ENCODE measurements around the gene MZB1. TPM values are rescaled to one million over a fixed set of nuclear protein-coding genes. Genes with fewer than 3 reads are reported as not detected.

MZB1 gene
- total RNA-seq, 1 donor from 2014 or later = 0.38 TPM

DNA sequence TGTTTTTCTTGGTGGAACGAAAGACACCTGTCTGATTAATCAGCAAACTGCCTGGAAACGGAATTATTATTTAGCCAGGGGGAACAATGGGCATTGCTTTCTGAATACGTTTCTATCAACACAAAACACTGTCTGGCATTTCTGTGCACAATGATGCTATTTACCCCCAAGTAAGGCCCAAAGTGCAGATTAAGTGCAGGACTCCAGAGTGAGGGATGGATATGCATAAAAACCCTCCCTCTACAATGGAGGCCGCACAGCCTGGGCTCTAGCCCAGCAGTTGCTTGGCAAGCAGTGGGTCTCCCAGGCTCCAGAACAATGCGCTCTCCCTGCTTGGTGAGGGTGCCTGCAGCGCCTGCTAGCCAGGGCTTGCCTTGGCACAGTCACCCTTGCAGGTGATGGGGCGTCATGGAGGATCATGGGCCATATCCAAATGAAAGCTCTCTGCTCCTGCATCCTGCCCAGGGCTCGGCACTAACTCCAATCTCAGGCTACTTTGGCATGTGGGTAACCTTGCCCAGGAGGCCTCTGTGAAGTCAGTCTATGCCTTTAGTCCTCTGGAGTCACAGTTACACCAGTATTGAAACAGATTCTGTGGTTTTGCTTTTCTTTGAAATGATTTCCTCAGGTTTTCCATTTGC is 25.6 kb upstream of the MZB1 start:
- Mint-ChIP-seq H3K27me3 (ENCODE audit: unreplicated experiment) (no peaks in the 10 kb centered on the region), H3K4me3 (ENCODE audit: unreplicated experiment) (no peak overlapping the region), H3K36me3 (ENCODE audit: low read depth, unreplicated experiment) (peaks cover 53% of the 10 kb centered on the region), H3K27ac (ENCODE audit: unreplicated experiment) (no peak overlapping the region), H3K9me3 (ENCODE audit: unreplicated experiment) (no peaks in the 10 kb centered on the region), H3K4me1 (ENCODE audit: unreplicated experiment) (peaks cover 18% of the 10 kb centered on the region)
- DNase-seq (ENCODE audit: low spot score) = no peak
- TF ChIP-seq, protein P1, sequence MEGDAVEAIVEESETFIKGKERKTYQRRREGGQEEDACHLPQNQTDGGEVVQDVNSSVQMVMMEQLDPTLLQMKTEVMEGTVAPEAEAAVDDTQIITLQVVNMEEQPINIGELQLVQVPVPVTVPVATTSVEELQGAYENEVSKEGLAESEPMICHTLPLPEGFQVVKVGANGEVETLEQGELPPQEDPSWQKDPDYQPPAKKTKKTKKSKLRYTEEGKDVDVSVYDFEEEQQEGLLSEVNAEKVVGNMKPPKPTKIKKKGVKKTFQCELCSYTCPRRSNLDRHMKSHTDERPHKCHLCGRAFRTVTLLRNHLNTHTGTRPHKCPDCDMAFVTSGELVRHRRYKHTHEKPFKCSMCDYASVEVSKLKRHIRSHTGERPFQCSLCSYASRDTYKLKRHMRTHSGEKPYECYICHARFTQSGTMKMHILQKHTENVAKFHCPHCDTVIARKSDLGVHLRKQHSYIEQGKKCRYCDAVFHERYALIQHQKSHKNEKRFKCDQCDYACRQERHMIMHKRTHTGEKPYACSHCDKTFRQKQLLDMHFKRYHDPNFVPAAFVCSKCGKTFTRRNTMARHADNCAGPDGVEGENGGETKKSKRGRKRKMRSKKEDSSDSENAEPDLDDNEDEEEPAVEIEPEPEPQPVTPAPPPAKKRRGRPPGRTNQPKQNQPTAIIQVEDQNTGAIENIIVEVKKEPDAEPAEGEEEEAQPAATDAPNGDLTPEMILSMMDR (IDR thresholded peaks at IDR 0.05; ENCODE audit: unreplicated experiment) = no peak

DNA sequence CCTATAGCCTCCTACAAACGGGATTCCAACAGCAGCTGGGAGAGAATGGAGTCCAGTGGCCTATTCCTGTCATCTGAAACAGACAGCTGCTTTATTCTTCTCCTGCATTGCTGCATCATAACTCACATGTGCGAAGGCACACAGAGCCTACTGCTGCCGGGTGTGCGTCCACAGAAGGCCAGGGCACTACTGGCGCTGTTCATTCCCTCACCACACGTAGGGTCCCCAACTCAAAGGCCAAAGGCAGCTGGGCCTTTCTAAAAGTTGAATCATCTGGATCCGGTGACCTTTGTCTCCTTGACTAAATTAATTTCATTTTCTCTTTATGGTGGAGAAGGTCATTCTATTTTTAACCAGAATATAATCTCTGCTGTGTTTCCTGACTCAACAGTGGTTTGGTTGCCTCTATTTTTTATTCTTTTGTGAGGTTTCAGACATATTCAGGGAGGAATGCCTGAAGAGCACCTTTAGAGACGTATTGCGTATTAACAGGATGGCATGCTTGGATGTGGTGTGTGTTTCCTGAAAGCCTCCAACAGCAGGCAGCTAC is 24.9 kb upstream of the MZB1 start:
- no peaks in the 10 kb centered on the region for H3K9me3 Mint-ChIP-seq (ENCODE audit: unreplicated experiment)
- H3K4me1 Mint-ChIP-seq (ENCODE audit: unreplicated experiment) = peaks cover 11% of the 10 kb centered on the region
- no peak overlapping the region for H3K27ac Mint-ChIP-seq (ENCODE audit: unreplicated experiment)
- H3K36me3 Mint-ChIP-seq (ENCODE audit: low read depth, unreplicated experiment) = peaks cover 47% of the 10 kb centered on the region
- no peak overlapping the region for H3K4me3 Mint-ChIP-seq (ENCODE audit: unreplicated experiment)
- DNase-seq (ENCODE audit: low spot score) = no peak
- TF ChIP-seq, protein P1 (IDR thresholded peaks at IDR 0.05; ENCODE audit: unreplicated experiment) = no peak
- no peaks in the 10 kb centered on the region for H3K27me3 Mint-ChIP-seq (ENCODE audit: unreplicated experiment)

DNA sequence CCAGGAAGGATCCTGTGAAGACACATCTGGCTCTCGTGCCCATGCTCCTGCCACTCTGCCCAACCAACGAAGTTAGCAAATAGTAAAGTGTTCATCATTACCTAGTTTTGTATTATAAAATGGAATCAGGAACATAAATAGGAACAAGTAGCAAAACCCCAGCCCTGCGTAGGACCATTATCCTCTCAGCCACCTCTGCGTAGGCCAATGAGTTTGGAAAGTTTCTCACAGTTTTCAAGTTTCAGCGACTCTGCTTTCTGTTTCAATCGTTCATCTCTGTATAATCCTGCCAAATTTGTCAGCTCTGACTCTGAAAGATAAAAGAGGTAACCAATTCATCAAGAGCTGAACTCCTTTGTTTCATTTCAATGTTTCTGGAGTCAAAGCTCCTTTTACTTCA is 24.2 kb upstream of the MZB1 start:
- Mint-ChIP-seq H3K4me3 (ENCODE audit: unreplicated experiment) (no peak overlapping the region), H3K36me3 (ENCODE audit: low read depth, unreplicated experiment) (peaks cover 43% of the 10 kb centered on the region), H3K4me1 (ENCODE audit: unreplicated experiment) (peaks cover 7% of the 10 kb centered on the region), H3K27me3 (ENCODE audit: unreplicated experiment) (no peaks in the 10 kb centered on the region), H3K9me3 (ENCODE audit: unreplicated experiment) (no peaks in the 10 kb centered on the region), H3K27ac (ENCODE audit: unreplicated experiment) (no peak overlapping the region)
- no peak for DNase-seq (ENCODE audit: low spot score)
- TF ChIP-seq, protein P1 (IDR thresholded peaks at IDR 0.05; ENCODE audit: unreplicated experiment) = no peak

DNA sequence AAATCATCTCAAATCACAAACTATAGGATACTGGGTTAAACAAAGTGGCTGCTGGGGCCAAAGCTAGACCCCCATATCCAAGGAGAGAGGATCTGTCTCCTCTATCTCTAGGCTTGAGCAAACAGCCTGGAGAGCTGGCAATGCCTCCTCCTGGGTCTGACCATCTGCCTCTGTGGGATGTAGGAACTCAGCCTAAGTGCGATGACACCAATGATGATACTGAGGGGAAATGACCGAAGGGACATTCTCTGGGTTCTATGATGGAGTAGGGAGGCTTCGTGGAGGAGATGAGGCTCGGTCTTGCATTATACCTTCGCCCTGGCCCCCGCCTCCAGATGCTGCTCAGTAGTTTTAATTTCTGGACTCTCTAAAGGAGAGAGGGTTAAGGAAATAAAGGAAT is 23.4 kb upstream of the MZB1 start:
- no peak for DNase-seq (ENCODE audit: low spot score)
- Mint-ChIP-seq H3K4me3 (ENCODE audit: unreplicated experiment) (no peak overlapping the region), H3K4me1 (ENCODE audit: unreplicated experiment) (no peaks in the 10 kb centered on the region), H3K27ac (ENCODE audit: unreplicated experiment) (no peak overlapping the region), H3K27me3 (ENCODE audit: unreplicated experiment) (no peaks in the 10 kb centered on the region), H3K9me3 (ENCODE audit: unreplicated experiment) (no peaks in the 10 kb centered on the region), H3K36me3 (ENCODE audit: low read depth, unreplicated experiment) (peaks cover 35% of the 10 kb centered on the region)
- TF ChIP-seq, protein P1 (IDR thresholded peaks at IDR 0.05; ENCODE audit: unreplicated experiment) = no peak

DNA sequence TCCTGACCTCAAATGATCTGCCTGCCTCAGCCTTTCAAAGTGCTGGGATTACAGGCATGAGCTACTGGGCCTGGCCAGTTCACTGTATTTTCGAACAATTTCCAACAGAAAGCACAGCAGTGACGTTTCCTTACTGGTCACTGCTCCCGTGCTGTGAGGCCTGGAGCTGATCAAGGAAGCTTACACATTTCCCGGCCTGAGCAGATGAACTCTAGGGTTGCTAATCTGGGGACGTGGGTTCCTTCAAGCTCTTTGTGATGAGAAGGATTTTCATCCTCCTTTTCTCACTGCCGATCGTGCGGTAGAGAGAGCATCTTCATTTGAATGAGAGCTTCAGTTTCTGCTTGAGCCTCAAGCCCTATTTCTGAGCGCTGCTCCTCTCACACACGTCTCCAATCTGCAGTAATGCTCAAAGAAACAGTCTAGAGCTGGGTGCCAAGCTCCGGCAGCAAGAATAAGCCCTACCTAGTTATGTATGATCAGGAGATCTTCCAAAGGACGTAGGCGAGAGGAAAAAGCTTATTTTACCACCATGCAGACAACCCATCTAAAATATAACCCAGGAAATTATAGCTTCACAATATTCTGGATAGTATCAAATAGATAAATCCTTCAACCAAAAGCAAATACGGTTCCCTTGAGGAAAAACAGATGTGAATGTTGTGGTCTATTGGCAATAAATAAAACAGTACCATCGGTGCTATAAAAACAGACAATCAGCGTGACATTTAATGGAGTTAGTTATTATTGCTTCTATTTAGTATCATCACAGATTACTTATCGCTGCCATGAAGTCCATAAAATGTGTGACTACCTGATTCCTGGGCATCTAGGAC is 21.5 kb upstream of the MZB1 start:
- H3K4me3 Mint-ChIP-seq (ENCODE audit: unreplicated experiment) = peak overlapping the region; percentile 68
- H3K9me3 Mint-ChIP-seq (ENCODE audit: unreplicated experiment) = no peaks in the 10 kb centered on the region
- no peak for DNase-seq (ENCODE audit: low spot score)
- TF ChIP-seq, protein P1 (IDR thresholded peaks at IDR 0.05; ENCODE audit: unreplicated experiment) = no peak
- no peak overlapping the region for H3K27ac Mint-ChIP-seq (ENCODE audit: unreplicated experiment)
- H3K36me3 Mint-ChIP-seq (ENCODE audit: low read depth, unreplicated experiment) = peaks cover 34% of the 10 kb centered on the region
- no peaks in the 10 kb centered on the region for H3K27me3 Mint-ChIP-seq (ENCODE audit: unreplicated experiment)
- H3K4me1 Mint-ChIP-seq (ENCODE audit: unreplicated experiment) = peaks cover 6% of the 10 kb centered on the region
